GM12891 (cell line): ENCODE measurements around the gene SDHAF3.
A peak's percentile ranks its signal among the peaks of the same experiment; 100 is the strongest.
"Not testable (repeated sequence)": the region's sequence is repeated elsewhere in the genome, so short reads cannot be mapped to it uniquely, and the experiment has no call there.

Source experiments
- DNase-seq: peaks from one replicate; pipeline ENCODE4 v3.0.0; 2011; ENCODE audit warnings: low spot score; ENCODE audit not compliant: insufficient read length
- FAIRE-seq: peaks from 2 replicates; lab custom pipeline; 2011; peaks lifted over from hg19 to GRCh38; lab: Jason Lieb, UNC
- PAX5 ChIP-seq: IDR thresholded peaks from 2 replicates; pipeline ENCODE4 v1.6.1; 2011; ENCODE audit warnings: low read length, moderate library complexity, mild to moderate bottlenecking; ENCODE audit not compliant: insufficient read depth, severe bottlenecking
- POLR2A ChIP-seq: IDR thresholded peaks from 2 replicates; pipeline ENCODE4 v1.6.1; 2011; ENCODE audit warnings: low read depth, low read length, control low read depth
- POLR2AphosphoS5 ChIP-seq: IDR thresholded peaks from 2 replicates; pipeline ENCODE4 v1.6.1; 2011; ENCODE audit warnings: low read depth, low read length, control low read depth
- POU2F2 ChIP-seq: IDR thresholded peaks from 2 replicates; pipeline ENCODE4 v1.6.1; 2011; ENCODE audit warnings: low read depth, mild to moderate bottlenecking, control low read depth, low read length, moderate library complexity
- SPI1 ChIP-seq: IDR thresholded peaks from 2 replicates; pipeline ENCODE4 v1.6.1; 2011; ENCODE audit warnings: low read depth, low read length, control low read depth
- TAF1 ChIP-seq: IDR thresholded peaks from 2 replicates; pipeline ENCODE4 v1.6.1; 2011; ENCODE audit warnings: low read depth, low read length, control low read depth

SDHAF3 gene

GRCh38 chr7:97155897-97156418 is 38.5 kb downstream of the SDHAF3 start:
- FAIRE-seq (no peak), DNase-seq (no peak)
- no peak for TF ChIP-seq POLR2AphosphoS5
- no peak for TF ChIP-seq POLR2A

- FAIRE-seq = not testable (repeated sequence)
Measured at GRCh38 chr7:97159984-97160383, 42.5 kb downstream of the SDHAF3 start.

GRCh38 chr7:97161609-97162008 is 44.1 kb downstream of the SDHAF3 start:
- not testable (repeated sequence) for DNase-seq, FAIRE-seq

More at GRCh38 chr7:97159984-97160383, 42.5 kb downstream of the SDHAF3 start:
- DNase-seq = not testable (repeated sequence)

- TF ChIP-seq POLR2A (no peak), TAF1 (no peak), POLR2AphosphoS5 (no peak), PAX5 (no peak), SPI1 (no peak), POU2F2 (no peak)
- FAIRE-seq = no peak
- no peak for DNase-seq
Measured at GRCh38 chr7:97166308-97166707, 48.8 kb downstream of the SDHAF3 start.

- TF ChIP-seq POLR2AphosphoS5 (no peak), SPI1 (no peak), POLR2A (no peak), PAX5 (no peak), TAF1 (no peak)
- DNase-seq (no peak), FAIRE-seq (no peak)
Measured at GRCh38 chr7:97167176-97167575, 49.7 kb downstream of the SDHAF3 start.

GRCh38 chr7:97167749-97168148 is 50.3 kb downstream of the SDHAF3 start:
- FAIRE-seq (no peak), DNase-seq (no peak)
- TF ChIP-seq POLR2AphosphoS5 = no peak
- TF ChIP-seq PAX5 = no peak
- TF ChIP-seq TAF1 = no peak
- no peak for TF ChIP-seq POU2F2
- no peak for TF ChIP-seq SPI1
- TF ChIP-seq POLR2A = no peak

GRCh38 chr7:97174303-97174702 is 56.8 kb downstream of the SDHAF3 start:
- DNase-seq = no peak
- no peak for FAIRE-seq
- TF ChIP-seq POLR2AphosphoS5 = no peak
- no peak for TF ChIP-seq POLR2A
- TF ChIP-seq SPI1 = no peak
- TF ChIP-seq TAF1 = no peak

GRCh38 chr7:97179454-97180104 is 62.1 kb downstream of the SDHAF3 start:
- peak; percentile 80 for FAIRE-seq
- DNase-seq = peak; percentile 27
- TF ChIP-seq POLR2AphosphoS5 = no peak
- no peak for TF ChIP-seq TAF1
- TF ChIP-seq POLR2A = no peak
- no peak for TF ChIP-seq PAX5
- no peak for TF ChIP-seq SPI1

GRCh38 chr7:97187067-97187466 is 69.6 kb downstream of the SDHAF3 start:
- DNase-seq (no peak), FAIRE-seq (peak; percentile 16)
- TF ChIP-seq TAF1 = no peak
- TF ChIP-seq PAX5 = no peak
- TF ChIP-seq POLR2A = no peak
- TF ChIP-seq SPI1 = no peak
- TF ChIP-seq POU2F2 = no peak
- no peak for TF ChIP-seq POLR2AphosphoS5

- not testable (repeated sequence) for DNase-seq, FAIRE-seq
Measured at GRCh38 chr7:97196174-97196573, 78.7 kb downstream of the SDHAF3 start.

- no peak for TF ChIP-seq SPI1
- TF ChIP-seq POLR2AphosphoS5 = no peak
- no peak for TF ChIP-seq PAX5
- no peak for TF ChIP-seq TAF1
- TF ChIP-seq POLR2A = no peak
- TF ChIP-seq POU2F2 = no peak
- no peak for FAIRE-seq
- no peak for DNase-seq
Measured at GRCh38 chr7:97198596-97198995, 81.1 kb downstream of the SDHAF3 start.
